ENCODE results near the gene KERA. TPM values are rescaled to one million over a fixed set of nuclear protein-coding genes. Genes with fewer than 3 reads are reported as not detected.

The KERA gene
- total and polyA plus RNA-seq, 2 of the 4 experiments (the other 2 are of a cell fraction) = not detected

DNA sequence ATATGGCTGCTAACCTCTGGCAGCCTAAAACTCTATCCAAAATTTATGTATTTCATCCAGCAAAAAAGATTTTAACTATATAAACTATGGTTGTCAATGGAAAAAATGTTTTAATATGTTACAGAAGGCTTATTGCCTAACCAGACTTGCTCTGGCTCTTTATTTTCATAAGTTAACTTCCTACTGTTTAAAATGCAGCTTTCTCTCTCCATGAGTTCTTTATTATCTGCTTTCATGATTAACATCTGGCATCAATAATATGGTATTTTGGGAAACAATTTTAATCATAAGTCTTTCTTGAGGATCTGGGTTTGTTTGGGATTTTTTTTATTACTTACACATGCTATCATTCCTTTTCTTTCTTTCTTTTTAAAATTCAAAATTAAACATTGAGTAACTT is 20.5 kb downstream of the KERA start:
- no peak overlapping the region for H2BK120ac ChIP-seq (ENCODE audit: low read depth, low read length)
- peak; percentile 6 for DNase-seq
- no peaks in the 10 kb centered on the region for H3K9me3 ChIP-seq (ENCODE audit: control insufficient read depth, insufficient read depth, low read length)
- H3K4me3 ChIP-seq (ENCODE audit: insufficient read depth, low read depth, low read length) = no peak overlapping the region
- no peak overlapping the region for H3K27ac ChIP-seq (ENCODE audit: insufficient read depth, low read length)
- intact Hi-C loops (cut with micrococcal nuclease) = no loop called here
- H3K4ac ChIP-seq (ENCODE audit: low read depth, low read length) = no peak overlapping the region
- H3K36me3 ChIP-seq (ENCODE audit: control insufficient read depth, insufficient read depth, low read length) = no peaks in the 10 kb centered on the region
- no peak overlapping the region for H2AK5ac ChIP-seq (ENCODE audit: low read depth, low read length)
- no peaks in the 10 kb centered on the region for H3K4me1 ChIP-seq (ENCODE audit: control insufficient read depth, insufficient read depth, low read length)
- H2BK20ac ChIP-seq (ENCODE audit: low read depth, low read length) = no peak overlapping the region
- no peak overlapping the region for H2BK15ac ChIP-seq (ENCODE audit: low read depth, low read length)
- ChIA-PET CTCF (interaction anchor here (0.6 to 0.7 kb wide), 2 partner anchors 11 to 132 kb away, joined by 3 read pairs; no protein-coding TSS in a partner anchor), POLR2A (ENCODE audit: unreplicated experiment) (no interaction called here)
- H3K9ac ChIP-seq (ENCODE audit: low read depth, low read length) = no peak overlapping the region
- dilution Hi-C loops (cut with HindIII; ENCODE audit: low sequenced_read_pairs, unreplicated experiment) = no loop called here
- ATAC-seq (ENCODE audit: low read depth) = no peak
- H2BK5ac ChIP-seq (ENCODE audit: low read depth, low read length, poor library complexity, severe bottlenecking) = no peak overlapping the region
- no peak overlapping the region for H2AK9ac ChIP-seq (replicated peaks; ENCODE audit: low read depth, low read length, poor library complexity)
- no peak overlapping the region for H2AFZ ChIP-seq (replicated peaks; ENCODE audit: low read length, poor library complexity)
- no peaks in the 10 kb centered on the region for H4K20me1 ChIP-seq (ENCODE audit: insufficient read depth, low read length)
- no peak for TF ChIP-seq MXI1 (IDR thresholded peaks at IDR 0.05; ENCODE audit: borderline replicate concordance, low read depth, low read length)
- no peak for TF ChIP-seq MAFK (IDR thresholded peaks at IDR 0.05; ENCODE audit: low read depth, low read length)
- TF ChIP-seq, protein P1, sequence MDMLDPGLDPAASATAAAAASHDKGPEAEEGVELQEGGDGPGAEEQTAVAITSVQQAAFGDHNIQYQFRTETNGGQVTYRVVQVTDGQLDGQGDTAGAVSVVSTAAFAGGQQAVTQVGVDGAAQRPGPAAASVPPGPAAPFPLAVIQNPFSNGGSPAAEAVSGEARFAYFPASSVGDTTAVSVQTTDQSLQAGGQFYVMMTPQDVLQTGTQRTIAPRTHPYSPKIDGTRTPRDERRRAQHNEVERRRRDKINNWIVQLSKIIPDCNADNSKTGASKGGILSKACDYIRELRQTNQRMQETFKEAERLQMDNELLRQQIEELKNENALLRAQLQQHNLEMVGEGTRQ (IDR thresholded peaks at IDR 0.05; ENCODE audit: low read depth, low read length) = no peak
- no peak for TF ChIP-seq MAZ (IDR thresholded peaks at IDR 0.05; ENCODE audit: borderline replicate concordance, low read depth, low read length)
- no peak for TF ChIP-seq CHD1 (IDR thresholded peaks at IDR 0.05; ENCODE audit: low read depth, low read length)
- no peak overlapping the region for H3K4me2 ChIP-seq (ENCODE audit: low read depth, low read length)
- no peak overlapping the region for H4K8ac ChIP-seq (ENCODE audit: low read depth in 2 of 2, low read length in 2 of 2)
- H3K56ac ChIP-seq (ENCODE audit: extremely low read depth, insufficient read depth, low read length) = no peak overlapping the region
- no peak overlapping the region for H4K91ac ChIP-seq (ENCODE audit: insufficient read depth, low read depth, low read length)
- no peaks in the 10 kb centered on the region for H3K79me1 ChIP-seq (ENCODE audit: low read depth in 1 of 2, low read length in 2 of 2)
- no peak overlapping the region for H3K14ac ChIP-seq (replicated peaks; ENCODE audit: low read depth, low read length)
- in situ Hi-C loops (cut with MboI; ENCODE audit: low sequenced_read_pairs) = no loop called here
- H3K23ac ChIP-seq (ENCODE audit: low read depth, low read length) = no peak overlapping the region
- H3K9me1 ChIP-seq (ENCODE audit: insufficient read depth, low read length) = no peaks in the 10 kb centered on the region
- no peaks in the 10 kb centered on the region for H3K27me3 ChIP-seq (ENCODE audit: control insufficient read depth, insufficient read depth, low read length)
- H4K5ac ChIP-seq (ENCODE audit: low read depth, low read length) = no peak overlapping the region
- no peak overlapping the region for H3K18ac ChIP-seq (ENCODE audit: low read depth, low read length)
- BruUV-seq (replicated peaks) = no TSS peak

All from IMR-90 (cell line).